Measurements from ENCODE around the gene RFXAP. TPM values are rescaled to one million over a fixed set of nuclear protein-coding genes. Genes with fewer than 3 reads are reported as not detected.

The RFXAP gene
- total RNA-seq, 1 experiment from 2014 or later, result 9.2 TPM

DNA sequence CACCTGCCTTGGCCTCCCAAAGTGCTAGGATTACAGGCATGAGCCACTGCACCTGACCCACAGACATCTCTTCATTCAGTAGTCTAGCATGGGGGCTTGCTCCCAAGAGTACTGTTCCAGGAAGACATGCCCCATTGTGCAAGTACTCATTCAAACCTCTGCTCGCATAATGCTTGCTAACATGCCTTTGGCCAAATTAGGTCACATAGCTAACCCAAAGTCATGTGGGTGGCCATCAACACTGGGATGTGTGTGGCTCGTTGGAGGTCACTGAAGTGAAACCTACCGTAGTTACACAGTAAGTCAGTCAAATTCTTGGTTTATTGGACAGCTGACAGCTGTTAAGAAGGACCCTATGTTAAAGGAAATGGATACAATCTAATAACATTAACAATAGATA, 20.3 kb downstream of the RFXAP start (continued):
- TF ChIP-seq, protein P1, sequence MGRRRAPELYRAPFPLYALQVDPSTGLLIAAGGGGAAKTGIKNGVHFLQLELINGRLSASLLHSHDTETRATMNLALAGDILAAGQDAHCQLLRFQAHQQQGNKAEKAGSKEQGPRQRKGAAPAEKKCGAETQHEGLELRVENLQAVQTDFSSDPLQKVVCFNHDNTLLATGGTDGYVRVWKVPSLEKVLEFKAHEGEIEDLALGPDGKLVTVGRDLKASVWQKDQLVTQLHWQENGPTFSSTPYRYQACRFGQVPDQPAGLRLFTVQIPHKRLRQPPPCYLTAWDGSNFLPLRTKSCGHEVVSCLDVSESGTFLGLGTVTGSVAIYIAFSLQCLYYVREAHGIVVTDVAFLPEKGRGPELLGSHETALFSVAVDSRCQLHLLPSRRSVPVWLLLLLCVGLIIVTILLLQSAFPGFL (CRISPR knock-in tag; IDR thresholded peaks at IDR 0.05; ENCODE audit: borderline replicate concordance), result no peak
- TF ChIP-seq ZNF138 (CRISPR knock-in tag; conservative IDR thresholded peaks at IDR 0.05) (no peak), ZNF423 (CRISPR knock-in tag; IDR thresholded peaks at IDR 0.05) (no peak), RELA (CRISPR knock-in tag; IDR thresholded peaks at IDR 0.05; ENCODE audit: borderline replicate concordance) (no peak), ZNF121 (CRISPR knock-in tag; IDR thresholded peaks at IDR 0.05) (no peak)
- TF ChIP-seq, protein P2, sequence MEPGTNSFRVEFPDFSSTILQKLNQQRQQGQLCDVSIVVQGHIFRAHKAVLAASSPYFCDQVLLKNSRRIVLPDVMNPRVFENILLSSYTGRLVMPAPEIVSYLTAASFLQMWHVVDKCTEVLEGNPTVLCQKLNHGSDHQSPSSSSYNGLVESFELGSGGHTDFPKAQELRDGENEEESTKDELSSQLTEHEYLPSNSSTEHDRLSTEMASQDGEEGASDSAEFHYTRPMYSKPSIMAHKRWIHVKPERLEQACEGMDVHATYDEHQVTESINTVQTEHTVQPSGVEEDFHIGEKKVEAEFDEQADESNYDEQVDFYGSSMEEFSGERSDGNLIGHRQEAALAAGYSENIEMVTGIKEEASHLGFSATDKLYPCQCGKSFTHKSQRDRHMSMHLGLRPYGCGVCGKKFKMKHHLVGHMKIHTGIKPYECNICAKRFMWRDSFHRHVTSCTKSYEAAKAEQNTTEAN (CRISPR knock-in tag; IDR thresholded peaks at IDR 0.05), result no peak

DNA sequence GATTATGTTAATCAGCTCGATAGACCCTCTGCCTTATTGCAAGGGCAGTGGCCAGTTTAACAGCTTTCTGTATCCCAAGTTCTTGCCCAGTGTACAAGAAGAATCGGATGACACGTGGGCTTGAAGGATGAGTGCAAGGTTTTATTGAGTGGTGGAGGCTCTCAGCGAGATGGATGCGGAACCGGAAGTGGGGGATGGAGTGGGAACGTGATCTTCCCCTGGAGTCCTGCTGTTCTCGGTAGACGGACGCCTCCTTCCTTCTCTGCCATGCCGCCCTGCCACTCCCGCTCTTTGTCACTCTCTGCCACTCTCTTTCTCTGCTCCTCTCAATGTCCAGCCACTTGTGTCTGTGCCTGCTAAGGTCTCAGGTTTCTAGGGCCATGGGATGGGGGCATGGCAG, 21.0 kb downstream of the RFXAP start:
- POLR2A ChIA-PET, result no interaction called here
- TF ChIP-seq, protein P3, sequence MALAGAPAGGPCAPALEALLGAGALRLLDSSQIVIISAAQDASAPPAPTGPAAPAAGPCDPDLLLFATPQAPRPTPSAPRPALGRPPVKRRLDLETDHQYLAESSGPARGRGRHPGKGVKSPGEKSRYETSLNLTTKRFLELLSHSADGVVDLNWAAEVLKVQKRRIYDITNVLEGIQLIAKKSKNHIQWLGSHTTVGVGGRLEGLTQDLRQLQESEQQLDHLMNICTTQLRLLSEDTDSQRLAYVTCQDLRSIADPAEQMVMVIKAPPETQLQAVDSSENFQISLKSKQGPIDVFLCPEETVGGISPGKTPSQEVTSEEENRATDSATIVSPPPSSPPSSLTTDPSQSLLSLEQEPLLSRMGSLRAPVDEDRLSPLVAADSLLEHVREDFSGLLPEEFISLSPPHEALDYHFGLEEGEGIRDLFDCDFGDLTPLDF (CRISPR knock-in tag; IDR thresholded peaks at IDR 0.05), result no peak
- TF ChIP-seq, protein P4, sequence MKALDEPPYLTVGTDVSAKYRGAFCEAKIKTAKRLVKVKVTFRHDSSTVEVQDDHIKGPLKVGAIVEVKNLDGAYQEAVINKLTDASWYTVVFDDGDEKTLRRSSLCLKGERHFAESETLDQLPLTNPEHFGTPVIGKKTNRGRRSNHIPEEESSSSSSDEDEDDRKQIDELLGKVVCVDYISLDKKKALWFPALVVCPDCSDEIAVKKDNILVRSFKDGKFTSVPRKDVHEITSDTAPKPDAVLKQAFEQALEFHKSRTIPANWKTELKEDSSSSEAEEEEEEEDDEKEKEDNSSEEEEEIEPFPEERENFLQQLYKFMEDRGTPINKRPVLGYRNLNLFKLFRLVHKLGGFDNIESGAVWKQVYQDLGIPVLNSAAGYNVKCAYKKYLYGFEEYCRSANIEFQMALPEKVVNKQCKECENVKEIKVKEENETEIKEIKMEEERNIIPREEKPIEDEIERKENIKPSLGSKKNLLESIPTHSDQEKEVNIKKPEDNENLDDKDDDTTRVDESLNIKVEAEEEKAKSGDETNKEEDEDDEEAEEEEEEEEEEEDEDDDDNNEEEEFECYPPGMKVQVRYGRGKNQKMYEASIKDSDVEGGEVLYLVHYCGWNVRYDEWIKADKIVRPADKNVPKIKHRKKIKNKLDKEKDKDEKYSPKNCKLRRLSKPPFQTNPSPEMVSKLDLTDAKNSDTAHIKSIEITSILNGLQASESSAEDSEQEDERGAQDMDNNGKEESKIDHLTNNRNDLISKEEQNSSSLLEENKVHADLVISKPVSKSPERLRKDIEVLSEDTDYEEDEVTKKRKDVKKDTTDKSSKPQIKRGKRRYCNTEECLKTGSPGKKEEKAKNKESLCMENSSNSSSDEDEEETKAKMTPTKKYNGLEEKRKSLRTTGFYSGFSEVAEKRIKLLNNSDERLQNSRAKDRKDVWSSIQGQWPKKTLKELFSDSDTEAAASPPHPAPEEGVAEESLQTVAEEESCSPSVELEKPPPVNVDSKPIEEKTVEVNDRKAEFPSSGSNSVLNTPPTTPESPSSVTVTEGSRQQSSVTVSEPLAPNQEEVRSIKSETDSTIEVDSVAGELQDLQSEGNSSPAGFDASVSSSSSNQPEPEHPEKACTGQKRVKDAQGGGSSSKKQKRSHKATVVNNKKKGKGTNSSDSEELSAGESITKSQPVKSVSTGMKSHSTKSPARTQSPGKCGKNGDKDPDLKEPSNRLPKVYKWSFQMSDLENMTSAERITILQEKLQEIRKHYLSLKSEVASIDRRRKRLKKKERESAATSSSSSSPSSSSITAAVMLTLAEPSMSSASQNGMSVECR (CRISPR knock-in tag; IDR thresholded peaks at IDR 0.05; ENCODE audit: borderline replicate concordance), result no peak
- TF ChIP-seq NFATC4 (CRISPR knock-in tag; IDR thresholded peaks at IDR 0.05) (no peak), ZNF232 (CRISPR knock-in tag; IDR thresholded peaks at IDR 0.05) (no peak), MYBL2 (CRISPR knock-in tag; IDR thresholded peaks at IDR 0.05) (no peak), ATF1 (CRISPR knock-in tag; IDR thresholded peaks at IDR 0.05) (no peak), OVOL2 (CRISPR knock-in tag; IDR thresholded peaks at IDR 0.05; ENCODE audit: borderline replicate concordance) (no peak)
- Mint-ChIP-seq H3K27ac (no peak overlapping the region), H3K27me3 (ENCODE audit: low read depth) (no peaks in the 10 kb centered on the region), H3K36me3 (no peaks in the 10 kb centered on the region; the same call in 1 of the 2 replicates), H3K4me3 (no peak overlapping the region), H3K9me3 (no peaks in the 10 kb centered on the region), H3K4me1 (peaks cover 23% of the 10 kb centered on the region)
- CTCF ChIA-PET, result interaction anchor here (0.6 to 2.2 kb wide), 6 partner anchors 25 to 876 kb away, joined by 4 to 8 read pairs (median 4); no protein-coding TSS in a partner anchor
- DNase-seq (ENCODE audit: low spot score) (no peak), ATAC-seq (no peak; the same call in 1 of the 2 replicates)

DNA sequence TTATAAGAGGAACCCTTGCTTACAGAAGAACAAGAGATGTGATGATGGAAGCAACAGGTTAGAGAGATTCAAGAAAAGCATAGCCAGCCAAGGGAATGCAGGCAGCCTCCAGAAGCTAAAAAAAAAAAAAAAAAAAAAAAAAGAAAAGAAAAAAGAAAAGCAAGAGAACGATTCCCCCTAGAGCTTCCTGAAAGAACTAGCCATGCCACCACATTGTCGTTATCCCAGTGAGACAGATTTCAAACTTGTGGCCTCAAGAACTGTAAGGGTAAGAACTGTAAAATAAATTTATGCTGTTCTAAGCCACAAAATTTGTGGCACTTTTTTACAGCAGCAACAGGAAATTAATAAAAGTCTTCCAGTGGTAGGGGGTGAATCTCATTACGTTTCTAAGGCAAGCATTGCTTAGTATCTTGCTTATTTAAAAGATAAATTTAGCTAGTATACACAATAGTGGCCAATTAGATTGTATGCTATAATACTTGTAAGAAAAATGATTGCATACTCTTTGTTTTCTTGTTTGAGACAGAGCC, 21.8 kb downstream of the RFXAP start:
- H3K4me1 Mint-ChIP-seq, result peaks cover 23% of the 10 kb centered on the region
- ChIA-PET CTCF (interaction anchor here (0.6 to 2.2 kb wide), 8 partner anchors 26 to 558 kb away, joined by 3 to 8 read pairs (median 4); no protein-coding TSS in a partner anchor), POLR2A (interaction anchor here (0.5 kb wide), 1 partner anchor 32 kb away, joined by 3 read pairs; no protein-coding TSS in a partner anchor)
- TF ChIP-seq SMAD3 (CRISPR knock-in tag; IDR thresholded peaks at IDR 0.05; ENCODE audit: borderline replicate concordance) (no peak), ZNF396 (CRISPR knock-in tag; IDR thresholded peaks at IDR 0.05; ENCODE audit: borderline replicate concordance) (no peak), ATF1 (CRISPR knock-in tag; IDR thresholded peaks at IDR 0.05) (no peak), HMGA2 (CRISPR knock-in tag; IDR thresholded peaks at IDR 0.05) (no peak), ZNF138 (CRISPR knock-in tag; conservative IDR thresholded peaks at IDR 0.05) (no peak), NR1H2 (CRISPR knock-in tag; IDR thresholded peaks at IDR 0.05) (no peak)
- TF ChIP-seq, protein P5, sequence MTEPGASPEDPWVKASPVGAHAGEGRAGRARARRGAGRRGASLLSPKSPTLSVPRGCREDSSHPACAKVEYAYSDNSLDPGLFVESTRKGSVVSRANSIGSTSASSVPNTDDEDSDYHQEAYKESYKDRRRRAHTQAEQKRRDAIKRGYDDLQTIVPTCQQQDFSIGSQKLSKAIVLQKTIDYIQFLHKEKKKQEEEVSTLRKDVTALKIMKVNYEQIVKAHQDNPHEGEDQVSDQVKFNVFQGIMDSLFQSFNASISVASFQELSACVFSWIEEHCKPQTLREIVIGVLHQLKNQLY (CRISPR knock-in tag; IDR thresholded peaks at IDR 0.05), result no peak
- TF ChIP-seq, protein P6, sequence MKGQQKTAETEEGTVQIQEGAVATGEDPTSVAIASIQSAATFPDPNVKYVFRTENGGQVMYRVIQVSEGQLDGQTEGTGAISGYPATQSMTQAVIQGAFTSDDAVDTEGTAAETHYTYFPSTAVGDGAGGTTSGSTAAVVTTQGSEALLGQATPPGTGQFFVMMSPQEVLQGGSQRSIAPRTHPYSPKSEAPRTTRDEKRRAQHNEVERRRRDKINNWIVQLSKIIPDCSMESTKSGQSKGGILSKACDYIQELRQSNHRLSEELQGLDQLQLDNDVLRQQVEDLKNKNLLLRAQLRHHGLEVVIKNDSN (CRISPR knock-in tag; IDR thresholded peaks at IDR 0.05), result no peak
- TF ChIP-seq, protein P7, sequence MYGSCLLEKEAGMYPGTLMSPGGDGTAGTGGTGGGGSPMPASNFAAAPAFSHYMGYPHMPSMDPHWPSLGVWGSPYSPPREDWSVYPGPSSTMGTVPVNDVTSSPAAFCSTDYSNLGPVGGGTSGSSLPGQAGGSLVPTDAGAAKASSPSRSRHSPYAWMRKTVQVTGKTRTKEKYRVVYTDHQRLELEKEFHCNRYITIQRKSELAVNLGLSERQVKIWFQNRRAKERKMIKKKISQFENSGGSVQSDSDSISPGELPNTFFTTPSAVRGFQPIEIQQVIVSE (CRISPR knock-in tag; IDR thresholded peaks at IDR 0.05; ENCODE audit: borderline replicate concordance), result no peak
- TF ChIP-seq, protein P8, sequence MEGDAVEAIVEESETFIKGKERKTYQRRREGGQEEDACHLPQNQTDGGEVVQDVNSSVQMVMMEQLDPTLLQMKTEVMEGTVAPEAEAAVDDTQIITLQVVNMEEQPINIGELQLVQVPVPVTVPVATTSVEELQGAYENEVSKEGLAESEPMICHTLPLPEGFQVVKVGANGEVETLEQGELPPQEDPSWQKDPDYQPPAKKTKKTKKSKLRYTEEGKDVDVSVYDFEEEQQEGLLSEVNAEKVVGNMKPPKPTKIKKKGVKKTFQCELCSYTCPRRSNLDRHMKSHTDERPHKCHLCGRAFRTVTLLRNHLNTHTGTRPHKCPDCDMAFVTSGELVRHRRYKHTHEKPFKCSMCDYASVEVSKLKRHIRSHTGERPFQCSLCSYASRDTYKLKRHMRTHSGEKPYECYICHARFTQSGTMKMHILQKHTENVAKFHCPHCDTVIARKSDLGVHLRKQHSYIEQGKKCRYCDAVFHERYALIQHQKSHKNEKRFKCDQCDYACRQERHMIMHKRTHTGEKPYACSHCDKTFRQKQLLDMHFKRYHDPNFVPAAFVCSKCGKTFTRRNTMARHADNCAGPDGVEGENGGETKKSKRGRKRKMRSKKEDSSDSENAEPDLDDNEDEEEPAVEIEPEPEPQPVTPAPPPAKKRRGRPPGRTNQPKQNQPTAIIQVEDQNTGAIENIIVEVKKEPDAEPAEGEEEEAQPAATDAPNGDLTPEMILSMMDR (IDR thresholded peaks at IDR 0.05), result no peak
- H3K27ac Mint-ChIP-seq, result no peak overlapping the region
- H3K4me3 Mint-ChIP-seq, result no peak overlapping the region
- no peaks in the 10 kb centered on the region for H3K27me3 Mint-ChIP-seq (ENCODE audit: low read depth)
- H3K9me3 Mint-ChIP-seq, result no peaks in the 10 kb centered on the region
- ATAC-seq (no peak), DNase-seq (ENCODE audit: low spot score) (no peak)
- H3K36me3 Mint-ChIP-seq, result no peaks in the 10 kb centered on the region; the same call in 1 of the 2 replicates
